Measurements from ENCODE around the gene NEK4.

Gene NEK4

DNA sequence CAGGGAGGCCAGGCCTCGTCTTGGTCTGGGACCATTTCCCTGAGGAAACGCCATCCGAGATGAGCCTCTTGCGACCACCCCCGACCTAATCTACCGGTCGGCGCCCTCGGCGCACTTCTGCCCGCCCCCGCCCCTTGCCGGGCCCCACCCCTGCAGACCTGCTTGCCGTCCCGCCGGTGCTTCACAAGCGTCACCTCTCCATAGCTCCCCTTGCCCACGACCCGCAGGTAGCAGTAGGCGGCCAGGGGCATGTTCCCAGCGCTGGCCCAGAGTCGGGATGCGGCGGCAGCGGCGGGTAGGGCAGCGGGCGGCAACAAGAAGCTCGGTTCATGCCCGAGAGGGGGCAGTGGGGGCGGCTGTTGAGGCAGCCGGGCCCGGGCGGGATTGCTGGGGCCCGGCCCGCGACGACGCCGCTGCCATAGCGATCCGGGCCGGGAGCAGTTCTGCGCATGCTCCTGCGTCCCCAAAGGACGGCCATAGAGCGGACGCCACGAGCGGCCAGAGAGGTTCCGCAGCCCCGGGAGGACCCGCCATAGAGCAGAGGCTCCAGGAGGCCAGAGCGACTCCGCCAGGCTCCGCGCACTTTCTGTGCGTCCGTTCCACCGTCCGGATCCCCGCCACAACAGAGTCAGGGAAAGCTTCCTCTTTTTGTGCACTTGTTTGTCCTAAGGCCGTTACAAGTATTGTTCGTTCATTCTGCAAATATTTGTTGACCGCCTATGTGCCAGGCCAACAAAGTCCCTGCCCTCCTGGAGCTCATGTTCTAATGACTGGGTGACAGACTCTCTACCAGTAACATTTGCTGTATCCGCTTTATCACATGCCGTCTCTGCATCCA lies at the start of gene NEK4:
NEK4 (minus strand) TSS at position 445 of the 838 bp plus-strand sequence; CDS start at position 251, 194 bp downstream.
- TF ChIP-seq ZFX (IDR thresholded peaks at IDR 0.05), result peak; percentile 76
- TF ChIP-seq, protein P1, sequence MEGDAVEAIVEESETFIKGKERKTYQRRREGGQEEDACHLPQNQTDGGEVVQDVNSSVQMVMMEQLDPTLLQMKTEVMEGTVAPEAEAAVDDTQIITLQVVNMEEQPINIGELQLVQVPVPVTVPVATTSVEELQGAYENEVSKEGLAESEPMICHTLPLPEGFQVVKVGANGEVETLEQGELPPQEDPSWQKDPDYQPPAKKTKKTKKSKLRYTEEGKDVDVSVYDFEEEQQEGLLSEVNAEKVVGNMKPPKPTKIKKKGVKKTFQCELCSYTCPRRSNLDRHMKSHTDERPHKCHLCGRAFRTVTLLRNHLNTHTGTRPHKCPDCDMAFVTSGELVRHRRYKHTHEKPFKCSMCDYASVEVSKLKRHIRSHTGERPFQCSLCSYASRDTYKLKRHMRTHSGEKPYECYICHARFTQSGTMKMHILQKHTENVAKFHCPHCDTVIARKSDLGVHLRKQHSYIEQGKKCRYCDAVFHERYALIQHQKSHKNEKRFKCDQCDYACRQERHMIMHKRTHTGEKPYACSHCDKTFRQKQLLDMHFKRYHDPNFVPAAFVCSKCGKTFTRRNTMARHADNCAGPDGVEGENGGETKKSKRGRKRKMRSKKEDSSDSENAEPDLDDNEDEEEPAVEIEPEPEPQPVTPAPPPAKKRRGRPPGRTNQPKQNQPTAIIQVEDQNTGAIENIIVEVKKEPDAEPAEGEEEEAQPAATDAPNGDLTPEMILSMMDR (conservative IDR thresholded peaks at IDR 0.05), result no peak
- peak within 1 kb of the TSS; percentile 75 for H3K27ac ChIP-seq

DNA sequence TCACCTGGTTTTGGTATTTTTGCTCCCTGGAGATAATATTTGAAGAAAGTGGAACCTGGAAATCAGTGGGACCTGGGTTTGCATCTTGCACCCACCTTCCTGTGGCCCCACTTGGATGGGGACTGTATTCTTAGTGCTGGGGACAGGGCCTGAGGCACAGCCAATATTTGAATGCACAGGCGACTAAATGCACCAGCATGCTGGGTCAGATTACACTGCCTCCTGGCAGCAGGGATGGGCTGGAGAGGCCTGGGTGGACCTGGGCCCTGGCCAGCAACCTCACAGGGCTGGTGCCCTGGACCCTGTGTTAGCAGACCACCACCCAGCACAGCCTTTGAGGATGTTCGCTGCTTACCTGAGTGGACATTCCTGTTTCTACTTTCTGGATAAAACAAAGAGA lies 49.2 kb upstream of the NEK4 start:
- TF ChIP-seq, protein P1 (conservative IDR thresholded peaks at IDR 0.05), result no peak
- TF ChIP-seq ZFX (IDR thresholded peaks at IDR 0.05), result no peak
- no peak overlapping the region for H3K27ac ChIP-seq

DNA sequence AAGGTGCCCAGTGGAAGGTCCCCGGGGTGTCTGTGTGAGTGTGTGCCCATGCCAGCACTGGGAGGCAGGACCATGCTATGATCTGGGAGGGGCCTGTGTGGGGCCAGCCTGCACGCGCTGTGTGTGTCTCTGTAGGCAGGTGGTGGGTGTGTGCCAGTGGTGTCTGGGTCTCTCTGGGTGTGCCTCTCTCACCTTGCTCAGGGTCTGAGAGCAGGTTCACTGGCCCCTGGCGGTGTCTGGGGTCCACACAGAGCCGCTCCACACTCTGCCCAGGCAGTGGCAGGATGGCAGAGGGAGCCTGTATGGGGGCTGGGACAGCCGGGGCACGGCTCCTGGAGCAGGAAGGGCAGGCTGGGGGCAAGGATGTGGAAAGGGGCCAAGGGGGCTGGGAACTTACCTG lies 47.1 kb upstream of the NEK4 start:
- TF ChIP-seq, protein P1 (conservative IDR thresholded peaks at IDR 0.05), result no peak
- no peak for TF ChIP-seq ZFX (IDR thresholded peaks at IDR 0.05)
- no peak overlapping the region for H3K27ac ChIP-seq

DNA sequence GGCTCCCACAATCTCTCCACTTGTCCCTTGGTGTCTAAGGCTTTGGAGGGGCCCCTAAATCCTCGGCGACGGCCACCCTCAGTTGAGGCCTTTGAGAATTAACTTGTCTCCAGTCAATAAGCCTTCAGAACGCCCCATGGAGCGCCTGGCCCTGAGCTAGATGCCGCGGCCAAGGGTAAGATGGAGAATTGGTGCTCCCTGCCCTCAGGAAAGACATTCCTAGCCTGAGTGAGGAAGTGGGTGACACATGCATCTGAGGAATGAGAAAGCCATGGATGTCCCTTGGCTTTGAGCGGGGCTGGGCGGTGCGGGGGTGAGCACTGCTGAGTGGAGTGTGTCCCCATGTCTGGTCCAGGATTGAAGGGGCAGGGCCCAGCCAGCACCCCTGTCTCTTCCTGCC lies 46.5 kb upstream of the NEK4 start:
- no peak overlapping the region for H3K27ac ChIP-seq
- TF ChIP-seq, protein P1 (conservative IDR thresholded peaks at IDR 0.05), result no peak
- TF ChIP-seq ZFX (IDR thresholded peaks at IDR 0.05), result no peak

DNA sequence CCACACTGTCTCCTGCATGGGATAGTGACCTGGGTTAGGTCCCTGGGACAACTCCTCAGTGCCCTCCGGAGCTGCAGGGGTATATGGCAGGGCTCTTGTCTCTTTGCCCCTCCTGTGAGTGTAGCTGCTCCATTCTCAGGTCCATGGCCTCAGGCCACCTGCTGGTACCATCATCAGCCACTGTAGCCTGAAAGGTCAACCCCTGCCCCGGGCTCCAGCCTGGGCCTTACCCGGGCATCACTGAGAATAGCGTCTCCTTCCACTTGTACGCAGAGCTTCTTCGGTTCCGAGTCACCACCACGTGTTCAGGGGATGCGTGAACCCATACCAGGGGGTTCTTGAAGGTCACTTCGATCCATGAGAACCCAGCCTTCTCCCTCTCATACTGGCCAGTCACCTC lies 45.9 kb upstream of the NEK4 start:
- TF ChIP-seq, protein P1 (conservative IDR thresholded peaks at IDR 0.05), result no peak
- no peak overlapping the region for H3K27ac ChIP-seq

DNA sequence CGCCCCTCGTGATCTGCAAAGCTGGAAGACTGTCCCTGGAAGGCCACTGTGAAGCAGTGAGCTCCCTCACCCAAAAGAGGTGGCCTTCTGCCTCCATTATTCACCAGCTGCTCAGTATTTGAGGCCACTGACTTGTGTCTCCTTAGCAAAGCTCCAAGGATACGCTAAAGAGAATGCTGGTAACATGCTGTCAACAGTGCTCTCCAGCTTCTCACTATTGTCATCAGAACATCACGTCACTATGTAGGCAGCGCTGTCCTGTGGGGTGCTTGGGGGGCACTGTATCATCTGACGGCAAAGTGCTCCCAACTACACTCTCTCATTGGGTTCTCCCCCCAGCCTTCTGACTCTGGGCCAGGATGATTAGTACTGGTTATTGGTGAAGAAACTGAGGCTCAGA lies 45.5 kb upstream of the NEK4 start:
- no peak overlapping the region for H3K27ac ChIP-seq
- TF ChIP-seq, protein P1 (conservative IDR thresholded peaks at IDR 0.05), result no peak
- no peak for TF ChIP-seq ZFX (IDR thresholded peaks at IDR 0.05)

DNA sequence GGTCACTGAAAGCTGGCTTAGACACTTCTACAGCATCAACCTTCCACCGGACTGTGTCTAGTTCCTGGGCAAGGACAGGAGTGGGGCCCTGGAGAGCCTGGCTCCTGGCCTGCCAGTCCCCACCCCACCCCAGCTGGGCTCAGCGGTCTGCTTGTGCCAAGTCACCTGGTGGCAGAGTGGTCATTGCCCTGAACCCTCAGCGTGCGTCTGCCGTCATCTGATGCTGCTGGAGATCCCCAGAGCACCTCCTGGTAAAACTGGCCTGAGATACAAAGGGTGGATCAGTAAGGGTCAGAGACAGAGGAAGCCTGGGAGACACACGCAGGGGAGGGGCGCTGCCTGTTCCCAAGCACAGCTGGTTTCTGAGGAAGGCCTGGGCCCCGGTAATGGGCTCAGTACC lies 43.1 kb upstream of the NEK4 start:
- TF ChIP-seq, protein P1 (conservative IDR thresholded peaks at IDR 0.05), result no peak
- no peak overlapping the region for H3K27ac ChIP-seq
